Vagina (tissue), 2 donors: ENCODE results near the gene ANKRD44. TPM values are rescaled to one million over a fixed set of nuclear protein-coding genes. Genes with fewer than 3 reads are reported as not detected.

Source experiments
- DNase-seq, 2 donors: peaks; one replicate each; pipeline ENCODE4 v3.0.0-alpha.2; 2017; ENCODE audit errors: extremely low spot score in 2 of 2
- H3K27ac ChIP-seq: fragments of 200-600 bp; sonication (generic); one replicate; pipeline ENCODE4 v1.5.1; 2019
- H3K27me3 ChIP-seq: fragments of 200-600 bp; sonication (generic); one replicate; pipeline ENCODE4 v1.5.1; 2019
- H3K36me3 ChIP-seq, 2 donors: fragments of 200-600 bp; sonication (generic); one replicate each; pipeline ENCODE4 v1.5.1; 2017 to 2019
- H3K4me1 ChIP-seq: fragments of 200-600 bp; sonication (generic); one replicate; pipeline ENCODE4 v1.5.1; 2019
- H3K4me3 ChIP-seq, 2 donors: fragments of 200-600 bp; sonication (generic); 1 replicate in 1 of 2; 2 replicates in 1 of 2; pipeline ENCODE4 v1.5.1; 2016 to 2019
- H3K9me3 ChIP-seq: fragments of 200-600 bp; sonication (generic); one replicate; pipeline ENCODE4 v1.5.1; 2019
- POLR2A ChIP-seq, 2 donors: fragments of 450-650 bp; IDR thresholded peaks; one replicate each; pipeline ENCODE4 v1.6.1; 2017; ENCODE audit warnings: antibody characterized with exemption in 2 of 2, mild to moderate bottlenecking in 2 of 2, moderate library complexity in 2 of 2
- POLR2AphosphoS5 ChIP-seq, 2 donors: sonication (generic); formaldehyde crosslinking; IDR thresholded peaks; one replicate each; pipeline ENCODE4 v1.9.0; 2017; ENCODE audit warnings: antibody characterized with exemption in 2 of 2, mild to moderate bottlenecking in 2 of 2, low read depth in 1 of 2; ENCODE audit not compliant: insufficient read depth in 1 of 2
- intact Hi-C: fragments of 100-400 bp; cut with DNase I; formaldehyde crosslinking; loops from one replicate; pipeline ENCODE4 v1.15.1; 2023
- total RNA-seq: library from RNA; depleted of rRNA; stranded (reverse); fragments of >200 nt; gene quantifications from one replicate; pipeline ENCODE4 v1.2.3, GENCODE V29; 2016
- TF ChIP-seq, protein P1 (sequence below), 3 experiments: fragments of 450-650 bp in 2 of 3; fragments of 200-600 bp in 1 of 3; sonication (generic) in 1 of 3; IDR thresholded peaks; one replicate each; pipeline ENCODE4 v1.5.1; 2017 to 2019; ENCODE audit warnings: antibody characterized with exemption in 3 of 3, mild to moderate bottlenecking in 2 of 3, moderate library complexity in 2 of 3

Gene ANKRD44
- total RNA-seq, 1 donor from 2014 or later: 46.4 TPM

- DNase-seq: no peak
- TF ChIP-seq POLR2A (IDR thresholded peaks at IDR 0.05) (no peak), POLR2AphosphoS5 (IDR thresholded peaks at IDR 0.05; ENCODE audit: insufficient read depth in 1 of 2, low read depth in 1 of 2) (no peak)
- TF ChIP-seq, protein P1, sequence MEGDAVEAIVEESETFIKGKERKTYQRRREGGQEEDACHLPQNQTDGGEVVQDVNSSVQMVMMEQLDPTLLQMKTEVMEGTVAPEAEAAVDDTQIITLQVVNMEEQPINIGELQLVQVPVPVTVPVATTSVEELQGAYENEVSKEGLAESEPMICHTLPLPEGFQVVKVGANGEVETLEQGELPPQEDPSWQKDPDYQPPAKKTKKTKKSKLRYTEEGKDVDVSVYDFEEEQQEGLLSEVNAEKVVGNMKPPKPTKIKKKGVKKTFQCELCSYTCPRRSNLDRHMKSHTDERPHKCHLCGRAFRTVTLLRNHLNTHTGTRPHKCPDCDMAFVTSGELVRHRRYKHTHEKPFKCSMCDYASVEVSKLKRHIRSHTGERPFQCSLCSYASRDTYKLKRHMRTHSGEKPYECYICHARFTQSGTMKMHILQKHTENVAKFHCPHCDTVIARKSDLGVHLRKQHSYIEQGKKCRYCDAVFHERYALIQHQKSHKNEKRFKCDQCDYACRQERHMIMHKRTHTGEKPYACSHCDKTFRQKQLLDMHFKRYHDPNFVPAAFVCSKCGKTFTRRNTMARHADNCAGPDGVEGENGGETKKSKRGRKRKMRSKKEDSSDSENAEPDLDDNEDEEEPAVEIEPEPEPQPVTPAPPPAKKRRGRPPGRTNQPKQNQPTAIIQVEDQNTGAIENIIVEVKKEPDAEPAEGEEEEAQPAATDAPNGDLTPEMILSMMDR (IDR thresholded peaks at IDR 0.05): no peak
- Histone ChIP-seq H3K9me3 (no peaks in the 10 kb centered on the region), H3K27me3 (no peaks in the 10 kb centered on the region), H3K4me1 (peaks cover 37% of the 10 kb centered on the region), H3K4me3 (no peak overlapping the region), H3K27ac (peak overlapping the region; percentile 52), H3K36me3 (no peaks in the 10 kb centered on the region)
- intact Hi-C loops: no loop called here
Measured at GRCh38 chr2:197212344-197213262, 98.0 kb downstream of the ANKRD44 start.

DNA sequence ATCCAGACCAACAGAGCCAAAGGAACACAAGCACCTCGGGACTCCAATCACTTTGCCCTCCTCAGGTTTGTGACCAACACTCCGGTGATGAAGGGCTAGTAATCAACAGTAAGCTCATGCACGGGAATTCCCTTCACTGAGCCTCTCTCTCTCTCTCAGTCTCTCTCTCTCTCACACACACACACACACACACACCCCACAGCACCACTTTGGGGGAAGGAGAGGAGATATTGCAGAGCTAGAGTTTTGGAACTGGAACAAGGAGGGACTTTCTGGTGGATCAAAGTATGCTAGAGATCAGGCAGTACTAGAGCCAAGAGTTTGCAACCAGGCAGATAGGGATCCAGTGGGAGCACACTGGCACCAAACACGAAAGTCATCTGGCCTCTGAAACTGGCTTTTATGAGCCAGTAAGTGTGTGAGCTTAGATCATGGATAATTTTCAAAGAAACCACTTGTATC is 98.7 kb downstream of the ANKRD44 start:
- intact Hi-C loops: no loop called here
- DNase-seq: no peak
- Histone ChIP-seq H3K4me1 (peaks cover 32% of the 10 kb centered on the region), H3K9me3 (no peaks in the 10 kb centered on the region), H3K27me3 (no peaks in the 10 kb centered on the region), H3K4me3 (no peak overlapping the region), H3K27ac (peak overlapping the region; percentile 52), H3K36me3 (no peaks in the 10 kb centered on the region)
- TF ChIP-seq, protein P1 (IDR thresholded peaks at IDR 0.05): no peak
- TF ChIP-seq POLR2A (IDR thresholded peaks at IDR 0.05) (no peak), POLR2AphosphoS5 (IDR thresholded peaks at IDR 0.05; ENCODE audit: insufficient read depth in 1 of 2, low read depth in 1 of 2) (no peak)

GRCh38 chr2:197210430-197210829 is 100.2 kb downstream of the ANKRD44 start:
- Histone ChIP-seq H3K36me3 (no peaks in the 10 kb centered on the region), H3K9me3 (no peaks in the 10 kb centered on the region), H3K27ac (peak overlapping the region; percentile 29), H3K27me3 (no peaks in the 10 kb centered on the region), H3K4me3 (no peak overlapping the region), H3K4me1 (peaks cover 31% of the 10 kb centered on the region)
- TF ChIP-seq, protein P1 (IDR thresholded peaks at IDR 0.05): no peak
- TF ChIP-seq POLR2A (IDR thresholded peaks at IDR 0.05) (no peak), POLR2AphosphoS5 (IDR thresholded peaks at IDR 0.05; ENCODE audit: insufficient read depth in 1 of 2, low read depth in 1 of 2) (no peak)
- DNase-seq: no peak
- intact Hi-C loops: no loop called here

- Histone ChIP-seq H3K9me3 (no peaks in the 10 kb centered on the region), H3K27me3 (no peaks in the 10 kb centered on the region), H3K4me3 (no peak overlapping the region), H3K36me3 (no peaks in the 10 kb centered on the region), H3K4me1 (peaks cover 36% of the 10 kb centered on the region), H3K27ac (peak overlapping the region; percentile 38)
- intact Hi-C loops: no loop called here
- no peak for TF ChIP-seq POLR2AphosphoS5 (IDR thresholded peaks at IDR 0.05; ENCODE audit: insufficient read depth in 1 of 2, low read depth in 1 of 2)
- TF ChIP-seq, protein P1 (IDR thresholded peaks at IDR 0.05): no peak
- TF ChIP-seq POLR2A (IDR thresholded peaks at IDR 0.05): no peak
- DNase-seq: no peak
Measured at GRCh38 chr2:197209742-197210408, 100.7 kb downstream of the ANKRD44 start.
